ENCODE data around the gene MSX1.

MSX1 gene

DNA sequence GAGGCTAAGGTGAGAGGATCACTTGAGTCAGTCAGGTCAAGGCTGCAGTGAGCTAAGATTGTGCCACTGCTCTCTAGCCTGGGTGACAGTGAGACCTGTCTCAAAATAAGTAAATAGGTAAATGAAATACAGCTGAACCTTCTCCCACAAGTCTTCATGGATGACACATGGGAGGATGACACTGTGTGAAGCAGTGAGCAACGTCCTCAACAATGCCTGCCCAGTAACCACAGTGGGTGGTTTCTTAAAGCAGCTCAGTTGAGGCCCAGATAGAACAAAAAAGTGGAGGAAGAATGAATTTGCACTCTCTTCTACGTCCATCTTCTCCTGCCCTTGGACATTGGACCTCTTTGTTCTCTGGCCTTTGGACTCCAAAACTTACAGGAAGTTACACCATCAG lies 52.7 kb downstream of the MSX1 start:
- Histone ChIP-seq H3K9me3 (ENCODE audit: control insufficient read depth, low read depth, low read length) (no peaks in the 10 kb centered on the region), H3K4me3 (ENCODE audit: low read length) (no peak overlapping the region), H3K27me3 (ENCODE audit: control insufficient read depth, insufficient read depth, low read length) (no peaks in the 10 kb centered on the region)

DNA sequence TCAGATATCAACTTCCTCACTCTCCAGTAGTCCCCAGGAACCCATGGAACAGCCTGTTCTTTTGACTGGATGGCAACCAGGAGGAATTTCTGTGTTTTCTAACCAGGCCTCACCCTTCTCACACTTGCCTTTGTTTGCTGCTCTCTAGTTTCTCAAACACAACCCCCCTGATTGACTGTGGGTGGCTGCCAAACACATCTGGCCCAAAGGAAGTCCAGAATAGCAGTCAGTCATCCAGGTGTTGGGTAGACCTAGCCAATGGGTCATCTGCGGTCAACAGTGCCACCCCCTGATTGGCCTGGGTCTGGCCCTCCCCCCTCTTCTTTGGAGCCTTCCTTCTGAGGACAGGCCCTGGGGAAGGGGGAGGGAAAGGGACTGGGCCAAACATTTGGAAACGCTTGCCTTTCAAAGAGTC lies 53.7 kb downstream of the MSX1 start:
- no peaks in the 10 kb centered on the region for H3K4me1 ChIP-seq (ENCODE audit: control insufficient read depth, low read depth, low read length)
- no peaks in the 10 kb centered on the region for H3K9me3 ChIP-seq (ENCODE audit: control insufficient read depth, low read depth, low read length)
- H3K4me3 ChIP-seq (ENCODE audit: low read length): no peak overlapping the region
- H3K9ac ChIP-seq (ENCODE audit: low read length): no peak overlapping the region
- no peak overlapping the region for H3K27ac ChIP-seq (ENCODE audit: low read length)
- H3K36me3 ChIP-seq (ENCODE audit: control insufficient read depth, low read depth, low read length): no peaks in the 10 kb centered on the region
- no peaks in the 10 kb centered on the region for H3K27me3 ChIP-seq (ENCODE audit: control insufficient read depth, insufficient read depth, low read length)

More for the DNA sequence above, 52.7 kb downstream of the MSX1 start:
- Histone ChIP-seq H3K4me1 (ENCODE audit: control insufficient read depth, low read depth, low read length) (no peaks in the 10 kb centered on the region), H3K9ac (ENCODE audit: low read length) (no peak overlapping the region), H3K36me3 (ENCODE audit: control insufficient read depth, low read depth, low read length) (no peaks in the 10 kb centered on the region), H3K27ac (ENCODE audit: low read length) (no peak overlapping the region)
